NCI-H2227 treated with DMSO at 0.1 percent for 48 hours (cell line): ENCODE measurements around the gene NKD2.

Experiments
- DNase-seq: peaks from one replicate; lab custom pipeline; 2025; lab: John Stamatoyannopoulos, UW

Gene NKD2

GRCh38 chr5:979100-979817 lies 29.3 kb upstream of the NKD2 start:
- DNase-seq = no peak

GRCh38 chr5:980001-980588 lies 28.5 kb upstream of the NKD2 start:
- no peak for DNase-seq

GRCh38 chr5:980966-981365 lies 27.6 kb upstream of the NKD2 start:
- no peak for DNase-seq

GRCh38 chr5:981456-981855 lies 27.1 kb upstream of the NKD2 start:
- DNase-seq = no peak

GRCh38 chr5:982377-983237 lies 26.0 kb upstream of the NKD2 start:
- DNase-seq = no peak

- DNase-seq = no peak
Measured at GRCh38 chr5:983238-983524, 25.4 kb upstream of the NKD2 start.

GRCh38 chr5:983568-983967 lies 25.0 kb upstream of the NKD2 start:
- DNase-seq = no peak

- no peak for DNase-seq
Measured at GRCh38 chr5:984774-985173, 23.8 kb upstream of the NKD2 start.

GRCh38 chr5:987761-988160 lies 20.8 kb upstream of the NKD2 start:
- no peak for DNase-seq

- no peak for DNase-seq
Measured at GRCh38 chr5:988322-988721, 20.3 kb upstream of the NKD2 start.

GRCh38 chr5:989961-990530 lies 18.6 kb upstream of the NKD2 start:
- no peak for DNase-seq

- no peak for DNase-seq
Measured at GRCh38 chr5:991472-992267, 16.9 kb upstream of the NKD2 start.

- DNase-seq = no peak
Measured at GRCh38 chr5:994272-994607, 14.4 kb upstream of the NKD2 start.

GRCh38 chr5:994821-995220 lies 13.8 kb upstream of the NKD2 start:
- DNase-seq = no peak

- no peak for DNase-seq
Measured at GRCh38 chr5:995318-995717, 13.3 kb upstream of the NKD2 start.

GRCh38 chr5:997001-997474 lies 11.6 kb upstream of the NKD2 start:
- no peak for DNase-seq

GRCh38 chr5:997711-998110 lies 10.9 kb upstream of the NKD2 start:
- no peak for DNase-seq

- DNase-seq = no peak
Measured at GRCh38 chr5:998246-999031, 10.2 kb upstream of the NKD2 start.

- DNase-seq = no peak
Measured at GRCh38 chr5:999032-999501, 9.5 kb upstream of the NKD2 start.

GRCh38 chr5:999724-1000123 lies 8.9 kb upstream of the NKD2 start:
- DNase-seq = no peak

GRCh38 chr5:1000329-1000728 lies 8.3 kb upstream of the NKD2 start:
- no peak for DNase-seq
